ENCODE results near the gene ZNF672. TPM values are rescaled to one million over a fixed set of nuclear protein-coding genes. Genes with fewer than 3 reads are reported as not detected.

ZNF672 gene
- total RNA-seq, 1 experiment from 2014 or later: 29.8 TPM

DNA sequence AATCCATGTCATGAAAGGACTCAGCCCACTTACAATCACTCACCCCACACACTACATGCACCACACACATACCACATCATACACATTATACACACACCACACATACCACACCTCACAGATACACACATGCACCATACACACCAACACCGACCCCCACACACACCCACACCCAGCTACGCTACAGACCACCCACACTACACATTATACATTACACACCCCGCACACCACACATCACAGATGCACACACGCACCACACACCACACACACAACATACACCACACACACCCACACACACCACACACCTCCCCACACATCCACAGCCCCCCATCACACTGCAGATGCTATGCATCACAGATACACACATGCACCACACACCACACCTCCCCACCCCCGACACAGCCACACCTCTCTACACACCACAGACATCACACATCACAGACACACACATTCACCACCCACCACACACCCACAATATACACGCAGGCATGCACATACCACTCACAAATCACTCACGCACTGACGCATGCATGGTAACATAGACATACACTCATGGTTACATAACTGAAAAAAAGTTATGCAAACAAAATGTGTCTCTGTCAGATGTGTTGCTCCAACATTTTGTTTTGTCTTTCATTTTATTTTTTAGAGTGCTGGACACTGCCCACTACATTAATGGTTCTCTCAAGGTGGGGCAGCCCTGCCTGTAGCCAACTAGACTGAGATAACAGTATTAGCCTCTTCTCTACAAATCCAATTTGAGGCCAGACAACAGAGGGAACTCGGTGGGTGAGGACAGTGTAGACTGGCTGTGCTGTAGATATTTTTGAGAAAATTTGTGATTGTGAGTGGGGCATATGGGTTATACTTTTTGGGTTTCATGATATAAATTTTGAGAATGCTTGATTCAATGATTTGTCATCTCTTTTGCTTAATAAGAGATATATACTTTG lies 52.8 kb downstream of the ZNF672 start:
- in situ Hi-C loops (cut with HindIII; ENCODE audit: low pct_unique_long_range_greater_than_20kb, low sequenced_read_pairs): no loop called here
- DNase-seq (ENCODE audit: low read depth, low spot score): no peak

GRCh38 chr1:248891758-248892157 lies 53.7 kb downstream of the ZNF672 start:
- in situ Hi-C loops (cut with HindIII; ENCODE audit: low pct_unique_long_range_greater_than_20kb, low sequenced_read_pairs): no loop called here
- DNase-seq (ENCODE audit: low read depth, low spot score): no peak

- no peak for DNase-seq (ENCODE audit: low read depth, low spot score)
- in situ Hi-C loops (cut with HindIII; ENCODE audit: low pct_unique_long_range_greater_than_20kb, low sequenced_read_pairs): no loop called here
Measured at GRCh38 chr1:248892590-248892989, 54.6 kb downstream of the ZNF672 start.

DNA sequence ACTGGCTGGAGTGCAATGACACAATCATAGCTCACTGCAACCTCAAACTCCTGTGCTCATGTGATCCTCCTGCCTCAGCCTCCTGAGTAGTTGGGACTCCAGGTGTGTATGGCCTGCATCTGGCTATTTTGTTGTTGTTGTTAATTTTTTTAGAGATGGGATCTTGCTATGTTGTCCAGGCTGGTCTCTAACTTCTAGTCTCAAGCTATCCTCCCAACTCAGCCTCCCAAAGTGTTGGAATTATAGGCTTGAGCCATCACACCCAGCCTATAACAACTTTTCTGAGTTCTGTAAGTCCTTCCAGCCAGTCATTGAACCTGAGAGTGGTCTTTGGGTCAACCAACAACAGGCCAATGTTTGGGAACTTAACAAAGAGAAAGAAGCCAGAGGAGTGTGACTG lies 56.8 kb downstream of the ZNF672 start:
- in situ Hi-C loops (cut with HindIII; ENCODE audit: low pct_unique_long_range_greater_than_20kb, low sequenced_read_pairs): no loop called here
- no peak for DNase-seq (ENCODE audit: low read depth, low spot score)

DNA sequence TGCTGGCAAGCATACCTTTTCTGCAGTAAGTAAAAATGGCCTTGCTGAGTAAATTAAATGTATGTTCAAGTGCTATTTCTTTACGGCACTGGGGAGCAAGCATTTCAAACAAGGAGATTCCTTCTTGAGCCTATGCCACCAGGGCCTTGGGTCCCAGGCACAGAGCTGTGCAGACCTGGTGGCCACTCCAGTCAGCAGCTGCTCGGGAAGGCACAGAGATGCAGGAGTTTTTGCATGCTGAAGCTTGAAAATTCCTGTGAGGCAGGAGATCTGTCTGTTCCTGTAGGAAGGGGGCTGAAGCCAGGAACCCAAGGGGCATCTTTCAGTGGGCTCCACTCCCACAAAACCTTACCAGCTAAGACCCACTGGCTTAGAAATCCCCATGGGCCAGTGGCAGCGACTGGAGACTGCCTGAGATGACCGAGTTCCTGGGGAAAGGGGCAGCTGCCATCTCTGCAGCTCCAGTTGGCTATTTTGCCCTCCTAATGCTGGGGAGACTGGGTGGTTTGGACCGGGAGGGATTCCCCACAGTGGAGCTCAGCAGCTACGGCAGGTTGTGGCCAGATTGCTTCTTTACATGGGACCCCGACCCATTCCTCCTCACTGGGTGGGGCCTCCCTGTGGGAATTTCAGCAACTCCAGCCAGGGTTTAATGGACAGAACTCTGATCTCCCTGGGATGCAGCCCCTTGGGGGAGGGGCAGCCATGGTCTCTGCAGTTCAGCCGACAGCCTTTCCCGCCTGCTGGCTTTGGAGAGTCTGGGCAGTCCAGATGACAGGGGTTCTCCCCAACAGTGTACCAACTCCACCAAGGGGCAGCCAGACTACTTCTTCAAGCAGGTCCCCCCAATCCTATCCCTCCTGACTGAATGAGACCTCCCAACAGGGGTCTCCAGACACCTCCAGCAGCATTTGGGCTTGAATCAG lies 59.7 kb downstream of the ZNF672 start:
- DNase-seq (ENCODE audit: low read depth, low spot score): no peak
- in situ Hi-C loops (cut with HindIII; ENCODE audit: low pct_unique_long_range_greater_than_20kb, low sequenced_read_pairs): no loop called here

Small RNA genes within 50 kb of the gene (small RNA-seq; reads per million reads assigned to genes)
- gene MIR3124: 0 reads per million in 2 experiments

Other genes with a start within 250 kb of the ZNF672 start
- gene OR2T10, start 240.5 kb upstream of the ZNF672 start, total RNA-seq (2014; rRNA removed; shearing (Covaris generic)): not detected in 2 replicates
- not detected in 2 replicates for gene OR2T11, start 203.1 kb upstream of the ZNF672 start, total RNA-seq (2014; rRNA removed; shearing (Covaris generic))
- gene OR2T35, start 192.9 kb upstream of the ZNF672 start, total RNA-seq (2014; rRNA removed; shearing (Covaris generic)): not detected in 2 replicates
- not detected in 2 replicates for gene OR2T27, start 182.7 kb upstream of the ZNF672 start, total RNA-seq (2014; rRNA removed; shearing (Covaris generic))
- not detected in 2 replicates for gene OR14I1, start 135.5 kb upstream of the ZNF672 start, total RNA-seq (2014; rRNA removed; shearing (Covaris generic))
- gene LYPD8, start 82.5 kb upstream of the ZNF672 start, total RNA-seq (2014; rRNA removed; shearing (Covaris generic)): 2.3 and 2.4 TPM in 2 replicates
- gene SH3BP5L, start 12.3 kb upstream of the ZNF672 start, total RNA-seq (2014; rRNA removed; shearing (Covaris generic)): 14.9 and 15.2 TPM in 2 replicates
- 16.4 and 18.7 TPM in 2 replicates for gene ZNF692, start 20.9 kb downstream of the ZNF672 start, total RNA-seq (2014; rRNA removed; shearing (Covaris generic))
- 6.6 and 9.1 TPM in 2 replicates for gene PGBD2, start 68.0 kb downstream of the ZNF672 start, total RNA-seq (2014; rRNA removed; shearing (Covaris generic))

All from SK-MEL-5 (cell line).